Skin epidermis (tissue), 12 donors: ENCODE results near the gene WDR93.
A peak's percentile ranks its signal among the peaks of the same experiment; 100 is the strongest.
"Not testable (repeated sequence)": the region's sequence is repeated elsewhere in the genome, so short reads cannot be mapped to it uniquely, and the experiment has no call there.

Source experiments
- H3K27ac ChIP-seq, 21 experiments: fragments of 200-600 bp; sonication (generic) in 11 of 21; one replicate each; pipeline ENCODE4 v1.5.0; 2020; ENCODE audit warnings: mild to moderate bottlenecking in 3 of 21, inconsistent platforms in 2 of 21, moderate library complexity in 2 of 21
- H3K4me3 ChIP-seq, 7 experiments: fragments of 200-600 bp; sonication (generic) in 2 of 7; one replicate each; pipeline ENCODE4 v1.5.0; 2020; ENCODE audit warnings: inconsistent platforms in 2 of 7, mild to moderate bottlenecking in 2 of 7, moderate library complexity in 1 of 7

WDR93 gene

DNA sequence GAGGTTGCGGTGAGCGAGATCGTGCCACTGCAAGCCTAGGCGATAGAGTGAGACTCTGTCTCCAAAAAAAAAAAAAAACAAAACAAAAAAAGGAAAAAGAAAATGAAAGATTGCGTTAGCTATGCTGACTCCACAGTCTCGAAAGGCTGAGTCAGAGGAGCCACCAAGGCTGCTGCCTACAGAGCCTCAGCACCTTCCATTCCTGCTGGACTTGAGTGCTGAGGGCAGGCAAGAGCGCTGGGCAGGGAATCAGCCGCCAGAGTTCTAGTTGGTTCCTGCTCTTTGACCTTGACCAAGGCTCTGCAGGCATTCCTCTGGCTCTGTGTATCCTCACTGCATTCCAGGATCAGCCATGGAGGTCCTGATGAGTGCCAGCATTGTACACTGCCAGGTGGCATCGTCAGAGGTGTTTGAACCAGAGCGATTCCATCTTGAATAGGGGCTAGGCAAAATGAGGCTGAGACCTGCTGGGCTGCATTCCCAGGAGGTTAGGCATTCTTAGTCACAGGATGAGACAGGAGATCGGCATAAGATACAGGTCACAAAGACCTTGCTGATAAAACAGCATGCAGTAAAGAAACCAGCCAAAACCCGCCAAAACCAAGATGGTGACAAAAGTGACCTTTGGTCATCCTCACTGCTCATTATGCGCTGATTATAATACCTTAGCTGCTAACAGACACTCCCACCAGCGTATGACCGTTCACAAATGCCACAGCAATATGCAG, 91.4 kb downstream of the WDR93 start:
- no peak overlapping the region for H3K4me3 ChIP-seq
- H3K27ac ChIP-seq, result peak overlapping the region in 17 of 21 experiments; percentile 14 to 81 (median 68)

DNA sequence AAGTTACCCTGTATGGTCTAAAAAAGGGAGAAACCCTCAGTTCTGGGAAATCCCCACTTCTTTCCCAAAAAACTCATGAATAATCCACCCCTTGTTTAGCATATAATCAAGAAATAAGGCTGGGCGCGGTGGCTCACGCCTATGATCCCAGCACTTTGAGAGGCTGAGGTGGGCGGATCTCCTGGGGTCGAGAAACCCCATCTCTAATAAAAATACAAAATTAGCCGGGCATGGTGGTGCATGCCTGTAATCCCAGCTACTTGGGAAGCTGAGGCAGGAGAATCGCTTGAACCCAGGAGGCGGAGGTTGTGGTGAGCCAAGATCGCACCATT, 92.0 kb downstream of the WDR93 start:
- peak overlapping the region in 15 of 21 experiments; percentile 11 to 81 (median 69) for H3K27ac ChIP-seq

GRCh38 chr15:89783111-89783860, 92.7 kb downstream of the WDR93 start:
- no peak overlapping the region for H3K4me3 ChIP-seq
- peak overlapping the region in 17 of 21 experiments; percentile 17 to 81 (median 63) for H3K27ac ChIP-seq

More for the DNA sequence above, 92.0 kb downstream of the WDR93 start:
- H3K4me3 ChIP-seq, result not testable (repeated sequence)

DNA sequence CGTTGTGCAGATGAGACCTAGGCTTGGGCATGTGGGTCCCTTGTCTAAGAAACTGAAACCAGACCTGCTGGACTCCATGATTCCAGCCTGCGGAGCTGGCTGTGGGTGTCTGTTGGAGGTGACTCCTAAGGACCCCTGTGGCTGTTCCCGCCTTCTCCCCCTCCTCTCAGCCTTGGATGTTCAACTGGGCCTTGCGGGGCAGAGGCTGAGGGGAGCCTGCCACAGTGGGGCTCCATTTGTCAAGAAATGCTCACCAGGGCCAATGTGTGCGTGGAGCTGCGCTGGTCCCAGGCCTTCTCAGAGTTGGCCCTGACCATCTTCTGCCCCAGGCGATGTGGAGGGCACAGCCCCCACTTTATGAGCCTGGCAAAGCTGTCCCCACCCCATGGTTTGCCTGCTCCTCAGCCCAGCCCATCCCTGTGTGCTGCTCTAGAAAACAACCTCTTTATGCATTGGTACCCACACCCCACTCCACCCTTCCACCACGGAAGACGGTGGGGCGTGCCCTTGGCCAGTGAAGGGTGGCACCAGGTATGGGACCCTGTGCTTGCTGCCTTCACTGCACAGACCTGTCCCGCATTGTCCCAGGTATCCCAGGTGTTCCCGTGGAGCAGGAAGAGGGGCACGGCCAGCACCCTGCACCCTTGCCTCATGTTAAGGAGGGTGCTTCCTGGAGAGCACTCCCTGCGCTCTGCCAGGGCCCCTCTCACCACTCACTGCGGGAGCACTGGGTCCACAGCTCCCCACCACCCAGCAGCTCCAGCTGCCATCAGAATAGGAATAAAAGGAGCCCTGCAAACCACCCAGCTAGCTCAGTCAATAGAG, 93.5 kb downstream of the WDR93 start:
- Histone ChIP-seq H3K27ac (peak overlapping the region in 14 of 21 experiments; percentile 2 to 77 (median 52)), H3K4me3 (no peak overlapping the region)

- H3K27ac ChIP-seq, result peak overlapping the region in 7 of 21 experiments; percentile 2 to 70 (median 63)
Measured at GRCh38 chr15:89784686-89784960, 94.0 kb downstream of the WDR93 start.

GRCh38 chr15:89785064-89785773, 94.6 kb downstream of the WDR93 start:
- H3K4me3 ChIP-seq, result no peak overlapping the region
- H3K27ac ChIP-seq, result peak overlapping the region in 6 of 21 experiments; percentile 3 to 70 (median 38)

More at GRCh38 chr15:89784686-89784960, 94.0 kb downstream of the WDR93 start:
- H3K4me3 ChIP-seq, result no peak overlapping the region

DNA sequence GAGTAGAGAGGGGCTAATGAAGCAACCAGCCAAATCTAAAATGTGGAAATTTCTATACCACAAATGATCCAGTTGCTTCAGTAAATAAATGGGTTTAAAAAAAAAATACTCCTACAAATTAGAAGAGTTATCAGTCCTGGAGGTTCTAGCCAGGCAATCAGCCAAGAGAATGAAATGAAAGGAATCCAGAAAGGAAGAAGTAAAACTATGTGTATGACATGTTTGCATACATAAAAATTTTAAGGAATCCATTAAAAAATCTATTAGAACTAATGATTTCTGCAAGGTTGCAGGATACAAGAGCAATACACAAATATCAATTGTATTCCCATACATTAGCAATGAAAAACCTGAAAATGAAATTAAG, 95.1 kb downstream of the WDR93 start:
- Histone ChIP-seq H3K27ac (no peak overlapping the region), H3K4me3 (no peak overlapping the region)

DNA sequence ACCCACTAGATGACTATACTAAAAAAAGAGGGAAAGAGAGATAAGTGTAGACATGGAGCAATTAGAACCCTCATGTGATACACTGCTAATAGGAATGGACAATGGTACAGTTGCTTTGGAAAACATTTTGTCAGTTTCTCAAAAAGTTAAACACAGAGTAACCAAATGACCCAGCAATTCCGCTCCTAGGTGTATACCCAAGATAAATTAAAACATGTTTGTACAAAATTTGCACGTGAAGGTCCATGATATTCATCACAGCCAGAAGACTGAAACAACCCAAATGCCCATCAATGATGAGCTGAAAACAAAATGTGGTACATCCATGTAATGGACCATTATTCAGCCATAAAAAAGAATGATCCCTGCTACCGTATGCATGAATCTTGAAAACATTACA, 97.3 kb downstream of the WDR93 start:
- no peak overlapping the region for H3K27ac ChIP-seq
- H3K4me3 ChIP-seq, result no peak overlapping the region

- H3K4me3 ChIP-seq, H3K27ac ChIP-seq: not testable (repeated sequence)
Measured at GRCh38 chr15:89788585-89788984, 98.0 kb downstream of the WDR93 start.

DNA sequence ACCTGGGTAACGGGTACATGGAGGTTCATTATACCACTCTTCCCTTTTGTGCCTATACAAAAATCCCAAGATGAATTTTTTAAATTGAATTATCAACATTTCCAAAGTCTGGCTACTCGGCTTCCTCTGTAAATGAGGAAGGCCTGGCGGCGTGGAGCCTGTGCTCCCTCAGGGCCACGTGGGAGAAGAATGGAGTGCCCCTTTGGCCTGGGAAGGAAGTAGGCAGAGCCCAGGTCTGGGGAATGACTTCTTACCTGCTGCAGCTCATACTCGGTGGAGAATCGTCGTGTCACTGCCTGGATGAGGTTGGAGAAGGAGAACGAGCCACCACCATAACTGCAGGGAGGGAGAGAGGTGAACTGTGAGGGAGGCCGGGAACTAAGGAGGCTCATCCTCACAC, 99.6 kb downstream of the WDR93 start:
- Histone ChIP-seq H3K4me3 (no peak overlapping the region), H3K27ac (no peak overlapping the region)

DNA sequence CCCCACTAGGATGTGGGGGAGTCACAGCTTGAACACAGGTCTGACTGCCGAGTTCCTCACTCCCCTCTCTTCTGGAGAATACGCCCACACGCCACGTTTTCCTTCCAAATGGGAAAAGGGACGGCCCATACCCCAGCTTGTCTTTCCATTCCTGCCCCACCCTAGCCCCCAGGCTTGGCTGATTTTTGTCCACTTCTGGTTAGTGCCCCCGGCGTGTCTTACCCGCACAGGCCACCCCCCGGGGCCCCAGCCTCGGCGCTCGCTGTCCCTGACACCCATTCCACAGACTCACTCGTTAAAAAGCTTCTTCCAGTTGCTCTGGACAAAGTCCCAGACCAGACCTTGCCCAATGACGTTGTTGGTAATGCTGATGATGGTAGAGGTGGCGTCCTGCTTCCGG, 100.0 kb downstream of the WDR93 start:
- no peak overlapping the region for H3K4me3 ChIP-seq
- no peak overlapping the region for H3K27ac ChIP-seq

GRCh38 chr15:89792106-89792805, 101.6 kb downstream of the WDR93 start:
- Histone ChIP-seq H3K27ac (no peak overlapping the region), H3K4me3 (no peak overlapping the region)
